Esophagus muscularis mucosa (tissue), 4 donors: Measurements from ENCODE around the gene MYO6. TPM values are rescaled to one million over a fixed set of nuclear protein-coding genes. Genes with fewer than 3 reads are reported as not detected.

ENCODE experiments used
- DNase-seq: peaks from one replicate; pipeline ENCODE4 v3.0.0-alpha.2; 2017; ENCODE audit errors: extremely low spot score
- H3K27ac ChIP-seq, 4 donors: fragments of 200-600 bp; sonication (generic); replicated peaks in 1 of 4; 1 replicate in 3 of 4; 2 replicates in 1 of 4; pipeline ENCODE4 v1.5.1; 2016 to 2019; ENCODE audit warnings: mild to moderate bottlenecking in 1 of 4
- H3K27me3 ChIP-seq, 4 donors: fragments of 200-600 bp; sonication (generic); one replicate each; pipeline versions ENCODE4 v1.5.1 to v1.6.0; 2016 to 2019
- H3K36me3 ChIP-seq, 4 donors: fragments of 200-600 bp; sonication (generic); one replicate each; pipeline ENCODE4 v1.5.1; 2016 to 2019
- H3K4me1 ChIP-seq, 4 donors: fragments of 200-600 bp; sonication (generic); one replicate each; pipeline ENCODE4 v1.5.1; 2016 to 2019
- H3K4me3 ChIP-seq, 4 donors: fragments of 200-600 bp; sonication (generic); 1 replicate in 2 of 4; 2 replicates in 2 of 4; pipeline ENCODE4 v1.5.1; 2016 to 2019; ENCODE audit warnings: mild to moderate bottlenecking in 4 of 4, moderate library complexity in 1 of 4
- H3K9me3 ChIP-seq, 4 donors: fragments of 200-600 bp; sonication (generic); 1 replicate in 3 of 4; 2 replicates in 1 of 4; pipeline ENCODE4 v1.5.1; 2016 to 2019
- CTCF ChIP-seq, 3 experiments: fragments of 200-600 bp in 2 of 3; fragments of 450-650 bp in 1 of 3; sonication (generic) in 2 of 3; IDR thresholded peaks; one replicate each; pipeline ENCODE4 v1.5.1; 2017 to 2019; ENCODE audit warnings: antibody characterized with exemption in 3 of 3, mild to moderate bottlenecking in 2 of 3, moderate library complexity in 1 of 3
- EP300 ChIP-seq: sonication (generic); formaldehyde crosslinking; IDR thresholded peaks from one replicate; pipeline ENCODE4 v1.6.1; 2017; ENCODE audit warnings: antibody characterized with exemption
- POLR2A ChIP-seq: fragments of 450-650 bp; IDR thresholded peaks from one replicate; pipeline ENCODE4 v1.6.1; 2017; ENCODE audit warnings: antibody characterized with exemption, moderate library complexity, mild to moderate bottlenecking, low read depth
- POLR2AphosphoS5 ChIP-seq, 2 donors: sonication (generic); formaldehyde crosslinking; IDR thresholded peaks; one replicate each; pipeline ENCODE4 v1.6.1; 2017; ENCODE audit warnings: antibody characterized with exemption in 2 of 2
- WGBS: methylation state at CpG from one replicate; pipeline ENCODE4 v1.1.5; 2018; 5-methylcytosine and 5-hydroxymethylcytosine counted together
- intact Hi-C: fragments of 100-400 bp; cut with DNase I; formaldehyde crosslinking; loops from one replicate; pipeline ENCODE4 v1.15.1; 2023
- total RNA-seq, 4 donors: library from RNA; depleted of rRNA; stranded (reverse); fragments of >200 nt; gene quantifications; one replicate each; pipeline versions ENCODE4 v1.1.0 to v1.2.1, GENCODE V29; 2016

The MYO6 gene
- total RNA-seq, 4 donors from 2014 or later: 9.6 to 14.1 (median 12.3) TPM

- 81% methylated on average over 11 of the region's 11 CpGs for WGBS
- intact Hi-C loops: loop anchor here (10.0 kb wide), 1 partner anchor 1524 kb away; no protein-coding TSS in a partner anchor
Measured at GRCh38 chr6:75931011-75931680, 182.1 kb downstream of the MYO6 start.

GRCh38 chr6:75932067-75932466, 183.0 kb downstream of the MYO6 start:
- no peak for DNase-seq
- H3K27me3 ChIP-seq: no peaks in the 10 kb centered on the region
- TF ChIP-seq POLR2A (no peak), POLR2AphosphoS5 (IDR thresholded peaks at IDR 0.05) (no peak), EP300 (no peak), CTCF (IDR thresholded peaks at IDR 0.05) (peak in 1 of 3 experiments; percentile 36)
- intact Hi-C loops: loop anchor here (10.0 kb wide), 1 partner anchor 1523 kb away; no protein-coding TSS in a partner anchor
- H3K4me1 ChIP-seq: peaks cover 5 to 10% (median 9%) of the 10 kb centered on the region in 4 donors
- H3K9me3 ChIP-seq: no peaks in the 10 kb centered on the region
- no peak overlapping the region for H3K27ac ChIP-seq
- WGBS: 49% methylated on average over 5 of the region's 5 CpGs
- H3K36me3 ChIP-seq: no peaks in the 10 kb centered on the region
- H3K4me3 ChIP-seq: no peak overlapping the region

More at GRCh38 chr6:75931011-75931680, 182.1 kb downstream of the MYO6 start:
- Histone ChIP-seq H3K27ac (no peak overlapping the region), H3K9me3 (no peaks in the 10 kb centered on the region), H3K4me1 (peaks cover 5 to 10% (median 9%) of the 10 kb centered on the region in 4 donors), H3K27me3 (no peaks in the 10 kb centered on the region), H3K36me3 (no peaks in the 10 kb centered on the region), H3K4me3 (no peak overlapping the region)
- TF ChIP-seq POLR2A (no peak), CTCF (IDR thresholded peaks at IDR 0.05) (no peak), EP300 (no peak), POLR2AphosphoS5 (IDR thresholded peaks at IDR 0.05) (no peak)
- DNase-seq: no peak

DNA sequence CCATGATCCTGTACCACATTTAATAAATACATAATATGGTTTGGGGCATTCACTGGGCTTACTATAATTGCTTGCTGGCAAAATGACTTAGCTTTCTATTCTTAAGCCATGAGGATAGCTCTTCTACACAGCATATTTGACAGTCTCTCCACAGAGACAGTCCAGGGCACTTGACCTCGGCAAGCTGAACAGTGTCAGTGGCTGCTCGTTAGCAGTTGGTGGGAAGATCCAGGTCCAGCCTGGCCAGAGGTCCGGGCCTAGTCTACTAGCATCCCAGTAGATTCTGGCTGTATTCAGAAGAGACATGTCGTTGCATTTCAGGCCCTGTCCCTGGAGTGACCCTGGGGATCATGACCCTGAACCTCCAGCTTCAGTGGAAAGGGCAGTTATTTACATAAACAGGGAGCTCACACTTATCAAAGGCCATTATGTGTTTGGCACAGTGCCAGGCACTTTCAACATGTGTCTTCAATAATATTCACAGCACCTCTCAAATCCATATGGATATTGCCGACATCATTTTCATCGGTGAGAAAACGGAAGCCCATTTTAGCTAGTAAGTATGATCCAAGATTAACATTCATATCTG, 184.4 kb downstream of the MYO6 start:
- no peaks in the 10 kb centered on the region for H3K36me3 ChIP-seq
- WGBS: 88% methylated on average over 4 of the region's 7 CpGs
- H3K4me3 ChIP-seq: no peak overlapping the region
- DNase-seq: no peak
- intact Hi-C loops: loop anchor here (10.0 kb wide), 1 partner anchor 1521 kb away; no protein-coding TSS in a partner anchor
- no peak for TF ChIP-seq CTCF (IDR thresholded peaks at IDR 0.05)
- TF ChIP-seq EP300: no peak
- no peak for TF ChIP-seq POLR2A
- no peak for TF ChIP-seq POLR2AphosphoS5 (IDR thresholded peaks at IDR 0.05)
- peaks cover 5 to 10% (median 9%) of the 10 kb centered on the region in 4 donors for H3K4me1 ChIP-seq
- no peaks in the 10 kb centered on the region for H3K27me3 ChIP-seq
- no peak overlapping the region for H3K27ac ChIP-seq
- no peaks in the 10 kb centered on the region for H3K9me3 ChIP-seq

DNA sequence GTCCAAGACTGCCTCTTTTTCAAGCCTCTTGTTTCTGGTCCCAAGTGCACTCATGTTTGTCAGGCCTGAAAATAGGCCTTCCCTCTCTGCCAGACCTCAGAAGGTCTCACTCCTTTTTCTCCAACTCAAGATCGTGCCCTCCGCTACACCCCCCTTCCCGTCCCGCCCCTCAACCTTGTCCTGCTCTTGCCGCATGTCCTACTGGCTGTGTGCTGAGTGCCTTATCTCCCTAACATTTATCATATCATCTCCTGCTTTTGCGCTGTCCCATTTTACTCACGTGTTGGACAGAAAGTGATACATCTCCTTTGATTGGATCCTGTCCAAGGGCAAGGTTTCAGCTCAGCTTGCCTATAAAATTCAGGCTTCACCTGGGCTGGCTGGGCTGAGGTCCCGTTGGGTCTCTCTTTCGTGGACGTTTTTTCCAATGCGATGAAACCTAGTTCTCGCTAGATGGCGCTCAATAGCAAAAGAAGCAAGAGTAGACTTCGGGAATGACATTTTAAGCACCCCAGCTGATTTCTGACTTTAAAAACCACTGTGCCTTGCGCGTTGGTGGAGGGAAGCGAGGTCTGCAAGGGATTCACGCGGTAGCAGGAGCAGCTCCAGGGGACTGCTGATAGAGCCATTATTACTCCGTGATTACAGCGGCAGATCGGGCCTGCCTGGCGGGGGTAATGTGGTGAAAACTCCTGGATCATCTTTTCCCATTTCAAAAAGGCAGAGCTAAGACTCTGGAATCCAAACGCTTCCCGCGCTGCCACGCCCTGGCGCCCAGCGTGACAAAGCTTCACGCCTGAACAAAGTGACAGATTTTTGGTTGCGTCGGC, 185.8 kb downstream of the MYO6 start:
- H3K36me3 ChIP-seq: no peaks in the 10 kb centered on the region
- H3K9me3 ChIP-seq: no peaks in the 10 kb centered on the region
- no peaks in the 10 kb centered on the region for H3K27me3 ChIP-seq
- 6% methylated on average over 26 of the region's 32 CpGs for WGBS
- peak overlapping the region; percentile 37 to 49 (median 44) for H3K4me3 ChIP-seq
- TF ChIP-seq EP300: no peak
- peak; percentile 57 to 73 (median 72) for TF ChIP-seq CTCF (IDR thresholded peaks at IDR 0.05)
- no peak for TF ChIP-seq POLR2A
- intact Hi-C loops: loop anchor here (10.0 kb wide), 1 partner anchor 1520 kb away; no protein-coding TSS in a partner anchor
- peaks cover 5 to 10% (median 9%) of the 10 kb centered on the region in 4 donors for H3K4me1 ChIP-seq
- DNase-seq: no peak
- H3K27ac ChIP-seq: no peak overlapping the region
